GM12878 (cell line): ENCODE data around the gene CSMD2. TPM values are rescaled to one million over a fixed set of nuclear protein-coding genes. Genes with fewer than 3 reads are reported as not detected.

Source experiments
- ATAC-seq: fragments of 200-7000 bp; cut with Tn5 transposase; 3 replicates; pipeline ENCODE4 v1.9.1; 2020; ENCODE audit warnings: mild to moderate bottlenecking, moderate library complexity
- BruUV-seq: library from RNA; stranded (reverse); fragments of 400-500 nt; replicated peaks from 2 replicates; lab custom pipeline; 2021; lab: Mats Ljungman, UMichigan
- CTCF ChIA-PET: fragments of 300-600 bp; sonication (Branson Sonifier 250); formaldehyde crosslinking; extraction: SDS; loops from one replicate; lab custom pipeline; 2021; ENCODE audit warnings: inconsistent platforms; lab: Yijun Ruan, JAX
- POLR2A ChIA-PET: fragments of 350-600 bp; formaldehyde crosslinking; extraction: SDS; loops from one replicate; lab custom pipeline; 2021; ENCODE audit warnings: inconsistent platforms; lab: Charles Lee
- RAD21 ChIA-PET: fragments of 300-600 bp; sonication (Branson Sonifier 250); formaldehyde crosslinking; loops from one replicate; lab custom pipeline; 2023; ENCODE audit warnings: antibody characterized with exemption; ENCODE audit not compliant: unreplicated experiment; lab: Charles Lee
- SMC1A ChIA-PET: fragments of 300-600 bp; sonication (Branson Sonifier 250); formaldehyde crosslinking; loops from one replicate; lab custom pipeline; 2023; ENCODE audit not compliant: unreplicated experiment, uncharacterized antibody; lab: Charles Lee
- DNase-seq: peaks from one replicate; pipeline ENCODE4 v3.0.0-alpha.2; 2011; ENCODE audit warnings: low read depth, low spot score
- FAIRE-seq: peaks from 3 replicates; lab custom pipeline; 2011; peaks lifted over from hg19 to GRCh38; lab: Jason Lieb, UNC
- H2AFZ ChIP-seq: 2 replicates; pipeline ENCODE4 v1.6.0; 2011; ENCODE audit warnings: low read depth, low read length, control low read depth; ENCODE audit not compliant: control insufficient read depth
- H3K27ac ChIP-seq: 2 replicates; pipeline ENCODE4 v1.5.1; 2011; ENCODE audit warnings: control low read depth; ENCODE audit not compliant: control insufficient read depth, insufficient read depth
- H3K27me3 ChIP-seq, 2 experiments: replicated peaks in 1 of 2; 2 replicates each; pipeline versions ENCODE4 v1.6.0 to v1.6.1; 2011; ENCODE audit warnings: low read length in 1 of 2; ENCODE audit not compliant: control insufficient read depth in 2 of 2, insufficient read depth in 2 of 2
- H3K36me3 ChIP-seq, 2 experiments: 2 replicates each; pipeline ENCODE4 v1.5.1; 2011; ENCODE audit warnings: low read length in 1 of 2; ENCODE audit not compliant: control insufficient read depth in 2 of 2, insufficient read depth in 2 of 2
- H3K4me1 ChIP-seq: 2 replicates; pipeline ENCODE4 v1.6.1; 2011; ENCODE audit warnings: mild to moderate bottlenecking, low read length, moderate library complexity, mixed read lengths; ENCODE audit not compliant: control insufficient read depth, insufficient read depth
- H3K4me2 ChIP-seq: 2 replicates; pipeline ENCODE4 v1.6.0; 2011; ENCODE audit warnings: control low read depth; ENCODE audit not compliant: control insufficient read depth, insufficient read depth
- H3K4me3 ChIP-seq: fragments of 200-600 bp; sonication (generic); 2 replicates; pipeline ENCODE4 v1.5.1; 2016
- H3K79me2 ChIP-seq: 2 replicates; pipeline ENCODE4 v1.6.0; 2011; ENCODE audit warnings: low read length; ENCODE audit not compliant: control insufficient read depth, insufficient read depth
- H3K9ac ChIP-seq: 2 replicates; pipeline ENCODE4 v1.8.0; 2011; ENCODE audit warnings: low read length, control low read depth, mixed read lengths; ENCODE audit not compliant: control insufficient read depth, insufficient read depth
- H3K9me3 ChIP-seq: replicated peaks from 3 replicates; pipeline ENCODE4 v1.5.1; 2011; ENCODE audit warnings: mild to moderate bottlenecking, low read length; ENCODE audit not compliant: control insufficient read depth, insufficient read depth
- H4K20me1 ChIP-seq: 2 replicates; pipeline ENCODE4 v1.6.0; 2011; ENCODE audit not compliant: control insufficient read depth, insufficient read depth
- BACH1 ChIP-seq: fragments of 450-650 bp; IDR thresholded peaks from 2 replicates; pipeline ENCODE4 v1.6.1; 2017; ENCODE audit warnings: mild to moderate bottlenecking, borderline replicate concordance
- BCLAF1 ChIP-seq: fragments of 450-650 bp; IDR thresholded peaks from 2 replicates; pipeline ENCODE4 v1.6.1; 2017; ENCODE audit warnings: antibody characterized with exemption, mild to moderate bottlenecking, moderate library complexity
- CBFB ChIP-seq: IDR thresholded peaks from 2 replicates; pipeline ENCODE4 v1.6.1; 2016; ENCODE audit warnings: antibody characterized with exemption, low read depth
- HDGF ChIP-seq: fragments of 450-650 bp; IDR thresholded peaks from 2 replicates; pipeline ENCODE4 v1.6.1; 2016; ENCODE audit warnings: antibody characterized with exemption
- JUNB ChIP-seq: IDR thresholded peaks from 2 replicates; pipeline ENCODE4 v1.6.1; 2016; ENCODE audit warnings: antibody characterized with exemption, mild to moderate bottlenecking
- MLLT1 ChIP-seq: fragments of 450-650 bp; IDR thresholded peaks from 2 replicates; pipeline ENCODE4 v1.6.1; 2016; ENCODE audit warnings: mild to moderate bottlenecking
- POLR2AphosphoS5 ChIP-seq: IDR thresholded peaks from 2 replicates; pipeline ENCODE4 v1.6.1; 2011; ENCODE audit warnings: mild to moderate bottlenecking, low read length, inconsistent platforms
- RAD51 ChIP-seq: fragments of 450-650 bp; IDR thresholded peaks from 2 replicates; pipeline ENCODE4 v1.6.1; 2016; ENCODE audit warnings: moderate library complexity, mild to moderate bottlenecking, inconsistent platforms
- SP1 ChIP-seq: IDR thresholded peaks from one replicate; pipeline ENCODE4 v1.6.1; 2011; ENCODE audit warnings: low read depth, low read length
- WGBS: methylation state at CpG from one replicate; pipeline ENCODE4 v1.1.6; 2016; ENCODE audit warnings: low lambda C conversion rate; ENCODE audit not compliant: insufficient replicate concordance, insufficient coverage; ENCODE audit errors: missing lambda C conversion rate; 5-methylcytosine and 5-hydroxymethylcytosine counted together
- in situ Hi-C: fragments of 300-500 bp; cut with MboI; formaldehyde crosslinking; loops from 9 replicates; pipeline ENCODE4 v1.14.3; 2018; ENCODE audit warnings: mixed read lengths
- intact Hi-C: fragments of 100-400 bp; cut with micrococcal nuclease; formaldehyde crosslinking; loops from one replicate; pipeline ENCODE4 v1.14.2; 2022; ENCODE audit not compliant: unreplicated experiment
- polyA plus RNA-seq, 11 experiments: library from polyadenylated mRNA; depleted of rRNA in 4 of 11; unstranded in 6 of 11; stranded (reverse) in 5 of 11; fragments of >200 nt; fragmentation: Nextera tagmentation in 4 of 11; fragmentation: Illumina TruSeq in 1 of 11; extraction: Ambion mirVana in 4 of 11; extraction: Trizol in 1 of 11; gene quantifications; 1 replicate in 1 of 11; 2 replicates in 10 of 11; pipeline versions ENCODE4 v1.2.1 to v1.2.3, GENCODE V29; 2011 to 2016; ENCODE audit warnings: inconsistent platforms in 2 of 11, missing spikeins in 2 of 11, low read depth in 1 of 11
- total RNA-seq, 4 experiments: library from RNA; depleted of rRNA in 3 of 4; stranded (reverse); fragments of >200 nt in 3 of 4; fragmentation: Illumina TruSeq in 1 of 4; extraction: Trizol in 1 of 4; gene quantifications; 2 replicates each; pipeline versions ENCODE4 v1.2.1 to v1.2.3, GENCODE V29; 2013 to 2021
- TF ChIP-seq, protein P1 (sequence below): fragments of 450-650 bp; IDR thresholded peaks from 2 replicates; pipeline ENCODE4 v1.6.1; 2016; ENCODE audit warnings: mild to moderate bottlenecking
- TF ChIP-seq, protein P2 (sequence below): fragments of 450-650 bp; IDR thresholded peaks from 2 replicates; pipeline ENCODE4 v1.6.1; 2018; ENCODE audit warnings: borderline replicate concordance, mild to moderate bottlenecking; ENCODE audit not compliant: partially characterized antibody
- TF ChIP-seq, protein P3 (sequence below): fragments of 450-650 bp; IDR thresholded peaks from 2 replicates; pipeline ENCODE4 v1.6.1; 2016; ENCODE audit warnings: mild to moderate bottlenecking, moderate library complexity, borderline replicate concordance

CSMD2 gene
- total and polyA plus RNA-seq, 10 of the 15 experiments (the other 5 are each of a cell fraction or from before 2014, with no cell fraction given), result under 0.01 TPM; not detected in 9

DNA sequence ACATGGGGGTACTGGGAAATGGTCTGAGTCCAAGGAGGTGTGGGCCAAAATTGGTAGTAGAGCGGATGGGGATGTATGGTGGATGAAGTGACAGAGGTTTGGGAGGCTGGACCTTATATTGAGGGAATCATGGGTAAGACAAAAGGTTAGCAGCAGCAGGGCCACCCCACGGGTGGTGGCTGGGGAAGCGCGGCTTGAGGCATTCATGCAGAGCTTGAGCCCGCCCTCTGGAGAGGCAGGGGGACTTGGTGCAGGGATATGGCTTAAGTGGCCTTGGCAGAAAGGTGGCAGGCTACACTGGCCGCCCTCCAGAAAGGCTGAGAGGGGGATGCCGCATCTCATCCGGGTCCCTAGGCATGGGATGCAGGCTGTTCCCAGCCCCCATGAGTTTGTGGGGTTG, 269.6 kb downstream of the CSMD2 start:
- no peaks in the 10 kb centered on the region for H4K20me1 ChIP-seq
- no peak overlapping the region for H3K4me3 ChIP-seq
- H3K9me3 ChIP-seq, result no peaks in the 10 kb centered on the region
- no peak overlapping the region for H3K27ac ChIP-seq
- WGBS, result 34% methylated on average over 8 of the region's 8 CpGs
- CTCF ChIA-PET, result interaction anchor here (0.5 kb wide), 1 partner anchor 240 kb away, joined by 4 read pairs; no protein-coding TSS in a partner anchor
- TF ChIP-seq SP1 (no peak), HDGF (no peak), RAD51 (no peak), MLLT1 (no peak), CBFB (no peak), POLR2AphosphoS5 (no peak), JUNB (no peak), BACH1 (no peak), BCLAF1 (no peak)
- TF ChIP-seq, protein P1, sequence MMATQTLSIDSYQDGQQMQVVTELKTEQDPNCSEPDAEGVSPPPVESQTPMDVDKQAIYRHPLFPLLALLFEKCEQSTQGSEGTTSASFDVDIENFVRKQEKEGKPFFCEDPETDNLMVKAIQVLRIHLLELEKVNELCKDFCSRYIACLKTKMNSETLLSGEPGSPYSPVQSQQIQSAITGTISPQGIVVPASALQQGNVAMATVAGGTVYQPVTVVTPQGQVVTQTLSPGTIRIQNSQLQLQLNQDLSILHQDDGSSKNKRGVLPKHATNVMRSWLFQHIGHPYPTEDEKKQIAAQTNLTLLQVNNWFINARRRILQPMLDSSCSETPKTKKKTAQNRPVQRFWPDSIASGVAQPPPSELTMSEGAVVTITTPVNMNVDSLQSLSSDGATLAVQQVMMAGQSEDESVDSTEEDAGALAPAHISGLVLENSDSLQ, result no peak
- TF ChIP-seq, protein P2, sequence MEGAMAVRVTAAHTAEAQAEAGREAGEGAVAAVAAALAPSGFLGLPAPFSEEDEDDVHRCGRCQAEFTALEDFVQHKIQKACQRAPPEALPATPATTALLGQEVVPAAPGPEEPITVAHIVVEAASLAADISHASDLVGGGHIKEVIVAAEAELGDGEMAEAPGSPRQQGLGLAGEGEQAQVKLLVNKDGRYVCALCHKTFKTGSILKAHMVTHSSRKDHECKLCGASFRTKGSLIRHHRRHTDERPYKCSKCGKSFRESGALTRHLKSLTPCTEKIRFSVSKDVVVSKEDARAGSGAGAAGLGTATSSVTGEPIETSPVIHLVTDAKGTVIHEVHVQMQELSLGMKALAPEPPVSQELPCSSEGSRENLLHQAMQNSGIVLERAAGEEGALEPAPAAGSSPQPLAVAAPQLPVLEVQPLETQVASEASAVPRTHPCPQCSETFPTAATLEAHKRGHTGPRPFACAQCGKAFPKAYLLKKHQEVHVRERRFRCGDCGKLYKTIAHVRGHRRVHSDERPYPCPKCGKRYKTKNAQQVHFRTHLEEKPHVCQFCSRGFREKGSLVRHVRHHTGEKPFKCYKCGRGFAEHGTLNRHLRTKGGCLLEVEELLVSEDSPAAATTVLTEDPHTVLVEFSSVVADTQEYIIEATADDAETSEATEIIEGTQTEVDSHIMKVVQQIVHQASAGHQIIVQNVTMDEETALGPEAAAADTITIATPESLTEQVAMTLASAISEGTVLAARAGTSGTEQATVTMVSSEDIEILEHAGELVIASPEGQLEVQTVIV, result no peak
- TF ChIP-seq, protein P3, sequence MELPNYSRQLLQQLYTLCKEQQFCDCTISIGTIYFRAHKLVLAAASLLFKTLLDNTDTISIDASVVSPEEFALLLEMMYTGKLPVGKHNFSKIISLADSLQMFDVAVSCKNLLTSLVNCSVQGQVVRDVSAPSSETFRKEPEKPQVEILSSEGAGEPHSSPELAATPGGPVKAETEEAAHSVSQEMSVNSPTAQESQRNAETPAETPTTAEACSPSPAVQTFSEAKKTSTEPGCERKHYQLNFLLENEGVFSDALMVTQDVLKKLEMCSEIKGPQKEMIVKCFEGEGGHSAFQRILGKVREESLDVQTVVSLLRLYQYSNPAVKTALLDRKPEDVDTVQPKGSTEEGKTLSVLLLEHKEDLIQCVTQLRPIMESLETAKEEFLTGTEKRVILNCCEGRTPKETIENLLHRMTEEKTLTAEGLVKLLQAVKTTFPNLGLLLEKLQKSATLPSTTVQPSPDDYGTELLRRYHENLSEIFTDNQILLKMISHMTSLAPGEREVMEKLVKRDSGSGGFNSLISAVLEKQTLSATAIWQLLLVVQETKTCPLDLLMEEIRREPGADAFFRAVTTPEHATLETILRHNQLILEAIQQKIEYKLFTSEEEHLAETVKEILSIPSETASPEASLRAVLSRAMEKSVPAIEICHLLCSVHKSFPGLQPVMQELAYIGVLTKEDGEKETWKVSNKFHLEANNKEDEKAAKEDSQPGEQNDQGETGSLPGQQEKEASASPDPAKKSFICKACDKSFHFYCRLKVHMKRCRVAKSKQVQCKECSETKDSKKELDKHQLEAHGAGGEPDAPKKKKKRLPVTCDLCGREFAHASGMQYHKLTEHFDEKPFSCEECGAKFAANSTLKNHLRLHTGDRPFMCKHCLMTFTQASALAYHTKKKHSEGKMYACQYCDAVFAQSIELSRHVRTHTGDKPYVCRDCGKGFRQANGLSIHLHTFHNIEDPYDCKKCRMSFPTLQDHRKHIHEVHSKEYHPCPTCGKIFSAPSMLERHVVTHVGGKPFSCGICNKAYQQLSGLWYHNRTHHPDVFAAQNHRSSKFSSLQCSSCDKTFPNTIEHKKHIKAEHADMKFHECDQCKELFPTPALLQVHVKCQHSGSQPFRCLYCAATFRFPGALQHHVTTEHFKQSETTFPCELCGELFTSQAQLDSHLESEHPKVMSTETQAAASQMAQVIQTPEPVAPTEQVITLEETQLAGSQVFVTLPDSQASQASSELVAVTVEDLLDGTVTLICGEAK, result no peak
- TF ChIP-seq, all 136 proteins: peak for 0
- H3K79me2 ChIP-seq, result no peaks in the 10 kb centered on the region
- no peak for ATAC-seq
- no peak for DNase-seq
- intact Hi-C loops, result no loop called here
- no peak overlapping the region for H2AFZ ChIP-seq
- ChIA-PET SMC1A (no interaction called here), RAD21 (no interaction called here), POLR2A (no interaction called here)
- BruUV-seq, result no TSS peak
- no peak overlapping the region for H3K4me2 ChIP-seq
- in situ Hi-C loops, result no loop called here
- H3K4me1 ChIP-seq, result no peaks in the 10 kb centered on the region
- H3K36me3 ChIP-seq, result no peaks in the 10 kb centered on the region
- no peak for FAIRE-seq
- no peak overlapping the region for H3K9ac ChIP-seq
- no peaks in the 10 kb centered on the region for H3K27me3 ChIP-seq
